ENCODE data around the gene SLC48A1. TPM values are rescaled to one million over a fixed set of nuclear protein-coding genes. Genes with fewer than 3 reads are reported as not detected.

SLC48A1 gene
- total and polyA plus RNA-seq, 10 of the 15 experiments (the other 5 are each of a cell fraction or from before 2014, with no cell fraction given) = 1.1 to 4.9 (median 1.9) TPM

DNA sequence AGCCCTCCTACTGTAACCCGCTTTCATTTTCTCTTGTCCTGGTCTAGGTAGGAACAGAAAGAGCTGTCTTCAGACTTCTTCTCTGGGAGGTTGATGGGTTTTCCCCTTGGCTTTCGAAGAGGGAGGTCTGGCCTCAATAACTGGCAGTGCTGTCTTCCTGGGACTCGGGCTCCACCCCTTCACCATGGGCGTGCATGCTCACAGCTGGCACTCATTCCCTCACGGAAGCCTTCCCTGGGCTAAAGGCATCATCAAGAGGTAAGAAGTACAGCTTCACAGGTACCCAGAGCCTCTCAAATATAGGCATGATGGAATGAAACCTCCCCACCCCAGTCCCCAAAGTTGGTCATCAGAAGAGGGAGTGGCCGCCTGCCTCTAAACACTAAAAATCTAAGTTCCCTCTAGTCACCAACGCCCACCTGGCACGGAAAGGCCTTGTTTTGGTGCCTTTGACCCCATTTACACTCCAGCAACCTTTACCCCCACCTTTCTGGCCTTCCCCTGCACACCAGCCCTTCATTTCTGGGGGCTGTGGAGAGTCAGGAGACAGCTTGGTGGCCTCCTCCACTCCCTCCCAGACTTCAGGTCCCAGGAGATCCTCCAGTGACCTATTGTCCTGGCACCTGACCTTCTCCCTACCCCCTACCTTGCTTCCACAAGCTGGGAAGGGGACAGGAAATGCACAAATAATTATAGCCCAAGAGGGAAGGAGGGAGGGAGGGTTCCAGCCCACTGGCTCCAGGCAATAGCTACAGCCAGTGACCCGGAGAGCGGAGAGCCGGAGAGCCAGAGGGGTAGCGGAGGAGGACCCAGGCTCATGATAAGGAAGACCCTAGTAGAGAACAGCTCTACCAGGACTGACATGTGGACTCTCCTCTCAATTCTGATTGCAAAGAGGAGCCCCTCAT is 17.1 kb upstream of the SLC48A1 start (continued):
- TF ChIP-seq RFX5 (IDR thresholded peaks at IDR 0.05; ENCODE audit: low read depth, low read length) (no peak), SIX5 (IDR thresholded peaks at IDR 0.05; ENCODE audit: low read depth, low read length, severe bottlenecking) (no peak), SIN3A (IDR thresholded peaks at IDR 0.05; ENCODE audit: low read depth, low read length) (no peak), RCOR1 (conservative IDR thresholded peaks at IDR 0.05; ENCODE audit: low read depth, low read length) (no peak), ZSCAN29 (IDR thresholded peaks at IDR 0.05) (no peak), NR2C2 (IDR thresholded peaks at IDR 0.05; ENCODE audit: borderline replicate concordance, control insufficient read depth, insufficient read length, low read depth) (no peak), STAT1 (conservative IDR thresholded peaks at IDR 0.05) (no peak), ZNF687 (IDR thresholded peaks at IDR 0.05) (no peak), CTCF (IDR thresholded peaks at IDR 0.05 in 2 of 3, conservative IDR thresholded peaks at IDR 0.05 in 1 of 3; ENCODE audit: control insufficient read depth in 2 of 3, extremely low read depth in 1 of 3, insufficient read depth in 1 of 3, low read depth in 3 of 3, low read length in 3 of 3) (no peak), CHD2 (IDR thresholded peaks at IDR 0.05; ENCODE audit: borderline replicate concordance, low read depth, low read length) (no peak), STAT3 (IDR thresholded peaks at IDR 0.05; ENCODE audit: low read depth, low read length) (no peak), DPF2 (IDR thresholded peaks at IDR 0.05) (no peak), WRNIP1 (IDR thresholded peaks at IDR 0.05; ENCODE audit: borderline replicate concordance, low read depth, low read length) (no peak), MTA3 (IDR thresholded peaks at IDR 0.05; ENCODE audit: borderline replicate concordance, low read length) (no peak), REST (IDR thresholded peaks at IDR 0.05; ENCODE audit: low read depth, low read length) (no peak), ATF7 (IDR thresholded peaks at IDR 0.05; ENCODE audit: low read depth) (no peak)
- TF ChIP-seq, protein P1, sequence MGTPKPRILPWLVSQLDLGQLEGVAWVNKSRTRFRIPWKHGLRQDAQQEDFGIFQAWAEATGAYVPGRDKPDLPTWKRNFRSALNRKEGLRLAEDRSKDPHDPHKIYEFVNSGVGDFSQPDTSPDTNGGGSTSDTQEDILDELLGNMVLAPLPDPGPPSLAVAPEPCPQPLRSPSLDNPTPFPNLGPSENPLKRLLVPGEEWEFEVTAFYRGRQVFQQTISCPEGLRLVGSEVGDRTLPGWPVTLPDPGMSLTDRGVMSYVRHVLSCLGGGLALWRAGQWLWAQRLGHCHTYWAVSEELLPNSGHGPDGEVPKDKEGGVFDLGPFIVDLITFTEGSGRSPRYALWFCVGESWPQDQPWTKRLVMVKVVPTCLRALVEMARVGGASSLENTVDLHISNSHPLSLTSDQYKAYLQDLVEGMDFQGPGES (IDR thresholded peaks at IDR 0.05) = no peak
